AG09319 (cell line): ENCODE measurements around the gene OR13C8.
"Not testable (repeated sequence)": the region's sequence is repeated elsewhere in the genome, so short reads cannot be mapped to it uniquely, and the experiment has no call there.

ENCODE experiments used
- DNase-seq: peaks from one replicate; pipeline ENCODE4 v3.0.0-alpha.2; 2010; ENCODE audit warnings: low read depth; ENCODE audit errors: extremely low read depth
- TF ChIP-seq, protein P1 (sequence below): IDR thresholded peaks from 2 replicates; pipeline ENCODE4 v1.5.1; 2011; ENCODE audit warnings: low read depth, mild to moderate bottlenecking, inconsistent platforms, low read length, moderate library complexity

Gene OR13C8

GRCh38 chr9:104586496-104587180, 17.7 kb downstream of the OR13C8 start:
- TF ChIP-seq, protein P1, sequence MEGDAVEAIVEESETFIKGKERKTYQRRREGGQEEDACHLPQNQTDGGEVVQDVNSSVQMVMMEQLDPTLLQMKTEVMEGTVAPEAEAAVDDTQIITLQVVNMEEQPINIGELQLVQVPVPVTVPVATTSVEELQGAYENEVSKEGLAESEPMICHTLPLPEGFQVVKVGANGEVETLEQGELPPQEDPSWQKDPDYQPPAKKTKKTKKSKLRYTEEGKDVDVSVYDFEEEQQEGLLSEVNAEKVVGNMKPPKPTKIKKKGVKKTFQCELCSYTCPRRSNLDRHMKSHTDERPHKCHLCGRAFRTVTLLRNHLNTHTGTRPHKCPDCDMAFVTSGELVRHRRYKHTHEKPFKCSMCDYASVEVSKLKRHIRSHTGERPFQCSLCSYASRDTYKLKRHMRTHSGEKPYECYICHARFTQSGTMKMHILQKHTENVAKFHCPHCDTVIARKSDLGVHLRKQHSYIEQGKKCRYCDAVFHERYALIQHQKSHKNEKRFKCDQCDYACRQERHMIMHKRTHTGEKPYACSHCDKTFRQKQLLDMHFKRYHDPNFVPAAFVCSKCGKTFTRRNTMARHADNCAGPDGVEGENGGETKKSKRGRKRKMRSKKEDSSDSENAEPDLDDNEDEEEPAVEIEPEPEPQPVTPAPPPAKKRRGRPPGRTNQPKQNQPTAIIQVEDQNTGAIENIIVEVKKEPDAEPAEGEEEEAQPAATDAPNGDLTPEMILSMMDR: no peak
- DNase-seq: peak; percentile 36

DNA sequence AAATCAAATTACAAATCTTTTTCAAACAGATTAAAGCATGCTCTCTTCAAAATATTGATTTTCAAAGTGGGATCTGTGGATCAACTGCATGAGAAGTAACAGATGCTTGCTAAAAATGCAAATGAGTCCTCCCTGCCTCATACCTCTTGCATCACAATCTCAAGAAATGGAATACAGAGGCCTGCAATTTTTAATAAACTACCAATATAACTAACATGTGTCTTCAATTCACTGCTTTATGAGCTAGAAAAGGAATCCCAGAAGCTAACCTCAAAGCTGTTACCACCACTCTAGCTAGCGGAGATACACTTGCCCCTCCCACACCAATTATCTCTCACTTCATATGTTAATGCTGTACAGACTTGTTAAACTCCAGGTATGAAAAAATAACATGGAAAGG, 20.7 kb downstream of the OR13C8 start:
- TF ChIP-seq, protein P1: no peak
- no peak for DNase-seq

GRCh38 chr9:104598749-104599148, 29.8 kb downstream of the OR13C8 start:
- DNase-seq: not testable (repeated sequence)

- not testable (repeated sequence) for DNase-seq
Measured at GRCh38 chr9:104599313-104599712, 30.3 kb downstream of the OR13C8 start, which contains the start of gene OR13C5. TSS of gene OR13C5 (minus strand) at chr9:104599413. CDS start at chr9:104599413, 0 bp downstream.

GRCh38 chr9:104604801-104605200, 35.8 kb downstream of the OR13C8 start:
- no peak for DNase-seq
- TF ChIP-seq, protein P1: no peak

DNA sequence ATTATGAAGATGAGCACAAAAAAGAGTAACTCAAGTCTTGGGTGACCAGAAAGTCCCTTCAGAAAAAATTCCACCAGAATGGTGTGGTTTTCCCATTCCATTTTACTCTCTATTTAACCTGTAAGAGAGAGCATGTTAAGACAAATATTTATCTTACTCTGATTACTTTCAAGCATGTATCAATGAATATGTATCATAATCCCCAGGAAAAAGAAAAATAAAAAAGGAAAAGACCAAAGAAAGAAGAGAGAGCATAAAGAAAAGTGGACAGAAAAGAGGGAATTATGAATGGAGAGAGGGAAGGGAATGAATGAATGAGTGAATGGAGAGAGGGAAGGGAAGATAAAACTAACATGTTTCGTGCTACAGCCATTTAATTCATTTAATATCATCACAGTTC, 36.6 kb downstream of the OR13C8 start, which contains the start of gene OR13C2:
Gene OR13C2, minus strand, starts transcription at position 101 of the 400 bp plus-strand sequence. Its CDS starts 0 bp downstream, at position 101.
- not testable (repeated sequence) for DNase-seq

DNA sequence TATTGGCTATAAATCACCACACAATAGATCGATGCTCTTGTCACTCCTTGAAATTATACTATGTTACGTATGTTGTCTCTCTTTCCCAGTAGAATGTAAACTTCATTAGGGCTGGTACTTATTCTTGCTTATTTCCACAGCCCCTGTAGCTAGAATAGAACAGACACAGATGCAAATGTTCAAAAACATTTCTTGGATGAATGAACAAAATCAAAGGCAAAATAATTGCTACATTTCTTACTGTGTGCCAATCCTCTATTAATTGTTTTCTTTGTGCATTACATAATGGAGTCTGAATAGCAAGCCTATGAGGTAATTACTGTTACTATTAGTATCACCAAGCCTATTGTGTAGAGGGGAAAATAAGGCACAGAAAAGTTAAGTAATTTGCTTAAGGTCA, 37.2 kb downstream of the OR13C8 start:
- TF ChIP-seq, protein P1: no peak
- no peak for DNase-seq

DNA sequence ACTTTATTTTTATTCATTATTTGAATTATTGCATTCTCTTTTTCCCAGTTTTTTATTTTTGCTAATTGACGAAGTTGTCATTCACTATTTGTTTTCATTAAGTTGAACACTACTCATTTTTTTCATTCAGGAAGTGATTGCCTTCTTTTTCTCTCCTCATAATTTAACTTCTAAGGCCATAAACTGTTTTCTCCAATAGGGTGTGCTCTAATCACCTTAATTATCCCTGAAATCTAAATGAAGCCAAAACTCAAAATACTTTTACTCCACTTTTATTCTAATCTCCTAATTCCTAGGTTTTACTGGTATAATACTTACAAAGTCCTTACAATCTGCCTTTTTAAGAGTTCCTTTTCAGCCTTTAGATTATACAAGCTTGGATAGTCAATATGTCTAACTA, 39.4 kb downstream of the OR13C8 start:
- no peak for DNase-seq
- TF ChIP-seq, protein P1: peak; percentile 14

DNA sequence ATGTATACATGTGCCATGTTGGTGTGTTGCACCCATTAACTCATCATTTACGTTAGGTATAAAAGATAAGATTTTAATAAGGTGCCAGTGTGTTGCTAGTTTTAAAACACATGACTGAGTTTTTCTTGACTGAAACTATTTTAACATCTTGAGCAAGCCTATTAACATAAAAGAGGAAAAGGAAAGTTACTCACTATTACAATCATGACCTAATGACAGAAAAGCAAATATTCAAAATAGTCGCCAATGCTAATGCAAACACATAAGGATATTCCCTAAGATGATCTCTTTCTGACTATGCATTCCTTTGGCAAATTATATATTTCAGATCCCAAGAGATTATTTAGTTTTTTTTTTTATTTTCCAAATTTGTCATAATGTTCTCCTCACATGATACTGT, 42.2 kb downstream of the OR13C8 start:
- TF ChIP-seq, protein P1: no peak
- DNase-seq: no peak
